ENCODE measurements around the gene EXOC6B. TPM values are rescaled to one million over a fixed set of nuclear protein-coding genes. Genes with fewer than 3 reads are reported as not detected.

EXOC6B gene
- total and polyA plus RNA-seq, 10 of the 15 experiments (the other 5 are each of a cell fraction or from before 2014, with no cell fraction given) = 0.23 to 2.2 (median 1.2) TPM

DNA sequence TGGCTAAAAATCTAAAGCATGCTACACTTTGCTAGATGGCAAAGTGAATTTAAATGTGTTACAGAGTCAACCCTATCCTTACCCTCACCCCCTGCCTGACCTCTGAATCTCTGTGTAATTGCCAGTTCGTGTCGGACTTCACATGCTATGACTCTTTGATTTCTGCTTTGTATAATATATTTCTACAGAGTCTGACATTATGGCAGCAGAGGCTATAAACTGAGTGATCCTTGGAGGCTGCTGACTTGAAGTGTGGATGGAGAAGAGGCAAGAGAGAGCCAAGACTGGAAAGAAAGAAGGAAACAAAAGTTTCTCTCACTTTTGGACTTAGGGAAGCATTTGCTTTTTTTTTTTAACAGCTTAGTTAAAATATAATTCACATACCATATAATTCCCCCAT lies 588.3 kb downstream of the EXOC6B start:
- Histone ChIP-seq H3K27me3 (replicated peaks in 1 of 2; ENCODE audit: control insufficient read depth in 2 of 2, insufficient read depth in 2 of 2, low read length in 1 of 2) (no peaks in the 10 kb centered on the region), H3K4me2 (ENCODE audit: control insufficient read depth, insufficient read depth) (no peak overlapping the region), H2AFZ (ENCODE audit: control insufficient read depth, low read depth, low read length) (no peak overlapping the region), H3K4me3 (no peak overlapping the region), H4K20me1 (ENCODE audit: control insufficient read depth, insufficient read depth) (no peaks in the 10 kb centered on the region), H3K4me1 (ENCODE audit: control insufficient read depth, insufficient read depth, low read length) (no peaks in the 10 kb centered on the region), H3K36me3 (ENCODE audit: control insufficient read depth in 2 of 2, insufficient read depth in 2 of 2, low read length in 1 of 2) (no peaks in the 10 kb centered on the region), H3K9me3 (replicated peaks; ENCODE audit: control insufficient read depth, insufficient read depth, low read length) (no peaks in the 10 kb centered on the region), H3K9ac (ENCODE audit: control insufficient read depth, insufficient read depth, low read length) (no peak overlapping the region), H3K79me2 (ENCODE audit: control insufficient read depth, insufficient read depth, low read length) (no peaks in the 10 kb centered on the region), H3K27ac (ENCODE audit: control insufficient read depth, insufficient read depth) (no peak overlapping the region)
- CTCF ChIA-PET = interaction anchor here (0.7 kb wide), 1 partner anchor 368 kb away, joined by 3 read pairs; no protein-coding TSS in a partner anchor
- ATAC-seq (no peak), DNase-seq (ENCODE audit: low read depth, low spot score) (no peak), FAIRE-seq (no peak)
- intact Hi-C loops (cut with micrococcal nuclease; ENCODE audit: unreplicated experiment) = no loop called here
- no TSS peak for BruUV-seq (replicated peaks)
- 38% methylated on average over 2 of the region's 2 CpGs for WGBS (ENCODE audit: insufficient coverage, insufficient replicate concordance, low lambda C conversion rate, missing lambda C conversion rate)
- in situ Hi-C loops (cut with MboI) = no loop called here
- POLR2A ChIA-PET = no interaction called here
- RAD21 ChIA-PET (ENCODE audit: unreplicated experiment) = no interaction called here
- SMC1A ChIA-PET (ENCODE audit: uncharacterized antibody, unreplicated experiment) = no interaction called here
- TF ChIP-seq CBX5 (IDR thresholded peaks at IDR 0.05; ENCODE audit: low read depth) (no peak), NR2F1 (conservative IDR thresholded peaks at IDR 0.05) (no peak), SMARCA5 (IDR thresholded peaks at IDR 0.05) (no peak), ZNF622 (IDR thresholded peaks at IDR 0.05) (no peak), ZNF207 (IDR thresholded peaks at IDR 0.05; ENCODE audit: borderline replicate concordance) (no peak), IKZF1 (conservative IDR thresholded peaks at IDR 0.05) (no peak), NFXL1 (IDR thresholded peaks at IDR 0.05; ENCODE audit: borderline replicate concordance) (no peak), YBX1 (IDR thresholded peaks at IDR 0.05) (no peak), KLF5 (IDR thresholded peaks at IDR 0.05; ENCODE audit: partially characterized antibody) (no peak), IKZF2 (IDR thresholded peaks at IDR 0.05) (no peak)
- TF ChIP-seq, protein P1, sequence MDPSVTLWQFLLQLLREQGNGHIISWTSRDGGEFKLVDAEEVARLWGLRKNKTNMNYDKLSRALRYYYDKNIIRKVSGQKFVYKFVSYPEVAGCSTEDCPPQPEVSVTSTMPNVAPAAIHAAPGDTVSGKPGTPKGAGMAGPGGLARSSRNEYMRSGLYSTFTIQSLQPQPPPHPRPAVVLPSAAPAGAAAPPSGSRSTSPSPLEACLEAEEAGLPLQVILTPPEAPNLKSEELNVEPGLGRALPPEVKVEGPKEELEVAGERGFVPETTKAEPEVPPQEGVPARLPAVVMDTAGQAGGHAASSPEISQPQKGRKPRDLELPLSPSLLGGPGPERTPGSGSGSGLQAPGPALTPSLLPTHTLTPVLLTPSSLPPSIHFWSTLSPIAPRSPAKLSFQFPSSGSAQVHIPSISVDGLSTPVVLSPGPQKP (IDR thresholded peaks at IDR 0.05; ENCODE audit: low read depth, low read length) = no peak
- TF ChIP-seq, protein P2, sequence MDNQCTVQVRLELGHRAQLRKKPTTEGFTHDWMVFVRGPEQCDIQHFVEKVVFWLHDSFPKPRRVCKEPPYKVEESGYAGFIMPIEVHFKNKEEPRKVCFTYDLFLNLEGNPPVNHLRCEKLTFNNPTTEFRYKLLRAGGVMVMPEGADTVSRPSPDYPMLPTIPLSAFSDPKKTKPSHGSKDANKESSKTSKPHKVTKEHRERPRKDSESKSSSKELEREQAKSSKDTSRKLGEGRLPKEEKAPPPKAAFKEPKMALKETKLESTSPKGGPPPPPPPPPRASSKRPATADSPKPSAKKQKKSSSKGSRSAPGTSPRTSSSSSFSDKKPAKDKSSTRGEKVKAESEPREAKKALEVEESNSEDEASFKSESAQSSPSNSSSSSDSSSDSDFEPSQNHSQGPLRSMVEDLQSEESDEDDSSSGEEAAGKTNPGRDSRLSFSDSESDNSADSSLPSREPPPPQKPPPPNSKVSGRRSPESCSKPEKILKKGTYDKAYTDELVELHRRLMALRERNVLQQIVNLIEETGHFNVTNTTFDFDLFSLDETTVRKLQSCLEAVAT (IDR thresholded peaks at IDR 0.05) = no peak

Measured in GM12878 (cell line).